ENCODE data around the gene RAB20.

GRCh38 chr13:110523180-110523579 lies 38.3 kb downstream of the RAB20 start:
- TF ChIP-seq CTCF (conservative IDR thresholded peaks at IDR 0.05; ENCODE audit: low read depth, low read length) (no peak), EZH2 (IDR thresholded peaks at IDR 0.05; ENCODE audit: borderline replicate concordance, low read depth, low read length, poor library complexity, severe bottlenecking) (no peak)
